ENCODE results near the gene UBE2E1.

UBE2E1 gene

GRCh38 chr3:23810343-23811184 lies 4.8 kb downstream of the UBE2E1 start:
- peaks cover 19% of the 10 kb centered on the region for H3F3A ChIP-seq (ENCODE audit: low read depth)

GRCh38 chr3:23811185-23811527 lies 5.4 kb downstream of the UBE2E1 start:
- H3K4me2 ChIP-seq (ENCODE audit: low read depth, low read length, poor library complexity, severe bottlenecking) = peak overlapping the region; percentile 99
- H3K9me2 ChIP-seq (replicated peaks; ENCODE audit: low read depth, low read length) = no peaks in the 10 kb centered on the region
- peaks cover 92% of the 10 kb centered on the region for H4K20me1 ChIP-seq (ENCODE audit: insufficient read depth, low read length, poor library complexity, severe bottlenecking)
- H3K79me2 ChIP-seq (ENCODE audit: insufficient read depth, low read length) = peaks cover 99% of the 10 kb centered on the region
- H3K27me3 ChIP-seq (ENCODE audit: insufficient read depth, low read length, poor library complexity, severe bottlenecking) = no peaks in the 10 kb centered on the region
- peak overlapping the region; percentile 88 for H3K4me3 ChIP-seq (ENCODE audit: low read length, poor library complexity, severe bottlenecking)
- no peak overlapping the region for H2AFZ ChIP-seq (ENCODE audit: low read length)
- H3K36me3 ChIP-seq (ENCODE audit: insufficient read depth, low read length) = no peaks in the 10 kb centered on the region
- peak overlapping the region; percentile 95 for H3K9ac ChIP-seq (ENCODE audit: low read depth, low read length, poor library complexity, severe bottlenecking)
- H3F3A ChIP-seq (ENCODE audit: low read depth) = peaks cover 19% of the 10 kb centered on the region
- H3K9me3 ChIP-seq (ENCODE audit: insufficient read depth, low read depth, low read length) = no peaks in the 10 kb centered on the region
- no peak for TF ChIP-seq CTCF (conservative IDR thresholded peaks at IDR 0.05; ENCODE audit: low read length)
- no peak for TF ChIP-seq EZH2phosphoT487 (IDR thresholded peaks at IDR 0.05; ENCODE audit: borderline replicate concordance)
- peaks cover 72% of the 10 kb centered on the region for H3K4me1 ChIP-seq (ENCODE audit: insufficient read depth, low read length, poor library complexity, severe bottlenecking)

More at GRCh38 chr3:23810343-23811184, 4.8 kb downstream of the UBE2E1 start:
- H4K20me1 ChIP-seq (ENCODE audit: insufficient read depth, low read length, poor library complexity, severe bottlenecking) = peaks cover 86% of the 10 kb centered on the region
- H3K9me2 ChIP-seq (replicated peaks; ENCODE audit: low read depth, low read length) = no peaks in the 10 kb centered on the region
- peak overlapping the region; percentile 88 for H3K4me3 ChIP-seq (ENCODE audit: low read length, poor library complexity, severe bottlenecking)
- H3K79me2 ChIP-seq (ENCODE audit: insufficient read depth, low read length) = peaks cover 94% of the 10 kb centered on the region
- H2AFZ ChIP-seq (ENCODE audit: low read length) = peak overlapping the region; percentile 70
- H3K9me3 ChIP-seq (ENCODE audit: insufficient read depth, low read depth, low read length) = no peaks in the 10 kb centered on the region
- H3K4me1 ChIP-seq (ENCODE audit: insufficient read depth, low read length, poor library complexity, severe bottlenecking) = peaks cover 67% of the 10 kb centered on the region
- H3K36me3 ChIP-seq (ENCODE audit: insufficient read depth, low read length) = no peaks in the 10 kb centered on the region
- no peaks in the 10 kb centered on the region for H3K27me3 ChIP-seq (ENCODE audit: insufficient read depth, low read length, poor library complexity, severe bottlenecking)
- H3K4me2 ChIP-seq (ENCODE audit: low read depth, low read length, poor library complexity, severe bottlenecking) = peak overlapping the region; percentile 99
- H3K9ac ChIP-seq (ENCODE audit: low read depth, low read length, poor library complexity, severe bottlenecking) = peak overlapping the region; percentile 95
- TF ChIP-seq CTCF (conservative IDR thresholded peaks at IDR 0.05; ENCODE audit: low read length) (peak; percentile 36), EZH2phosphoT487 (IDR thresholded peaks at IDR 0.05; ENCODE audit: borderline replicate concordance) (no peak)

- no peaks in the 10 kb centered on the region for H3K36me3 ChIP-seq (ENCODE audit: insufficient read depth, low read length)
- H3K27me3 ChIP-seq (ENCODE audit: insufficient read depth, low read length, poor library complexity, severe bottlenecking) = no peaks in the 10 kb centered on the region
- no peaks in the 10 kb centered on the region for H3K9me3 ChIP-seq (ENCODE audit: insufficient read depth, low read depth, low read length)
- H3K4me3 ChIP-seq (ENCODE audit: low read length, poor library complexity, severe bottlenecking) = peak overlapping the region; percentile 88
- TF ChIP-seq EZH2phosphoT487 (IDR thresholded peaks at IDR 0.05; ENCODE audit: borderline replicate concordance) = no peak
- no peak for TF ChIP-seq CTCF (conservative IDR thresholded peaks at IDR 0.05; ENCODE audit: low read length)
- peaks cover 96% of the 10 kb centered on the region for H4K20me1 ChIP-seq (ENCODE audit: insufficient read depth, low read length, poor library complexity, severe bottlenecking)
- H2AFZ ChIP-seq (ENCODE audit: low read length) = no peak overlapping the region
- peaks cover 73% of the 10 kb centered on the region for H3K4me1 ChIP-seq (ENCODE audit: insufficient read depth, low read length, poor library complexity, severe bottlenecking)
- H3F3A ChIP-seq (ENCODE audit: low read depth) = peaks cover 19% of the 10 kb centered on the region
- H3K79me2 ChIP-seq (ENCODE audit: insufficient read depth, low read length) = peaks cover 99% of the 10 kb centered on the region
- H3K9me2 ChIP-seq (replicated peaks; ENCODE audit: low read depth, low read length) = no peaks in the 10 kb centered on the region
- H3K4me2 ChIP-seq (ENCODE audit: low read depth, low read length, poor library complexity, severe bottlenecking) = peak overlapping the region; percentile 99
- H3K9ac ChIP-seq (ENCODE audit: low read depth, low read length, poor library complexity, severe bottlenecking) = peak overlapping the region; percentile 95
Observed at GRCh38 chr3:23811919-23812318, 6.2 kb downstream of the UBE2E1 start.
